ENCODE results near the gene LRMDA.

The LRMDA gene

GRCh38 chr10:75495434-75496190 lies 64.2 kb downstream of the LRMDA start:
- no peak for TF ChIP-seq CTCF (IDR thresholded peaks at IDR 0.05; ENCODE audit: control insufficient read depth, extremely low read depth, insufficient read depth)
- H3K4me3 ChIP-seq (ENCODE audit: low read depth, low read length): no peak overlapping the region
- DNase-seq (ENCODE audit: low read depth): no peak

- H3K4me3 ChIP-seq (ENCODE audit: low read depth, low read length): no peak overlapping the region
- TF ChIP-seq CTCF (IDR thresholded peaks at IDR 0.05; ENCODE audit: control insufficient read depth, extremely low read depth, insufficient read depth): no peak
- DNase-seq (ENCODE audit: low read depth): no peak
Measured at GRCh38 chr10:75496191-75496567, 64.8 kb downstream of the LRMDA start.

- H3K4me3 ChIP-seq (ENCODE audit: low read depth, low read length): no peak overlapping the region
- no peak for TF ChIP-seq CTCF (IDR thresholded peaks at IDR 0.05; ENCODE audit: control insufficient read depth, extremely low read depth, insufficient read depth)
- no peak for DNase-seq (ENCODE audit: low read depth)
Measured at GRCh38 chr10:75497997-75498883, 66.8 kb downstream of the LRMDA start.

- DNase-seq (ENCODE audit: low read depth): no peak
- no peak overlapping the region for H3K4me3 ChIP-seq (ENCODE audit: low read depth, low read length)
- no peak for TF ChIP-seq CTCF (IDR thresholded peaks at IDR 0.05; ENCODE audit: control insufficient read depth, extremely low read depth, insufficient read depth)
Measured at GRCh38 chr10:75498884-75499350, 67.5 kb downstream of the LRMDA start.

- no peak for DNase-seq (ENCODE audit: low read depth)
- H3K4me3 ChIP-seq (ENCODE audit: low read depth, low read length): no peak overlapping the region
- no peak for TF ChIP-seq CTCF (IDR thresholded peaks at IDR 0.05; ENCODE audit: control insufficient read depth, extremely low read depth, insufficient read depth)
Measured at GRCh38 chr10:75499556-75500160, 68.2 kb downstream of the LRMDA start.

- no peak for DNase-seq (ENCODE audit: low read depth)
- TF ChIP-seq CTCF (IDR thresholded peaks at IDR 0.05; ENCODE audit: control insufficient read depth, extremely low read depth, insufficient read depth): no peak
Measured at GRCh38 chr10:75502389-75502788, 71.0 kb downstream of the LRMDA start.

More at GRCh38 chr10:75502389-75502788, 71.0 kb downstream of the LRMDA start:
- no peak overlapping the region for H3K4me3 ChIP-seq (ENCODE audit: low read depth, low read length)

All from LNCaP clone FGC (cell line).